ENCODE measurements around the gene EYS.
"Not testable (repeated sequence)": the region's sequence is repeated elsewhere in the genome, so short reads cannot be mapped to it uniquely, and the experiment has no call there.

Gene EYS

DNA sequence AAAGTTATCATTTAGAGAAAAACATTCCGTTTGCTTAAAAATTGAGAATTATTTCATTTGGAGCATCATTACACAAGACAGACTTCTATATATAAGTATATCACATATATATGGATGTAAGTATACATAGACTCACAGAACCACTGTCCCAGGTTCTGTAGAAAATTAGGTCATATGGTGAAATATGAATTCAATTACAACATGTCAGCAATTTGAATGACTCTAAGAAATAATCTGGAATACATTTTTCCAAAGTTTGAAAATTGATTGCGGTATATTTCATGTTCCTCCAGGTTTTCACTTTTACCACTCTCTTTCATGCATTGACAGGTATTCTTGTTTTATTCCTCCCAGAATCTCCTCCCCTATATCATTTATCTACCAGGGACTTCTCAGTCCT lies 1179.1 kb downstream of the EYS start:
- no peak for DNase-seq

DNA sequence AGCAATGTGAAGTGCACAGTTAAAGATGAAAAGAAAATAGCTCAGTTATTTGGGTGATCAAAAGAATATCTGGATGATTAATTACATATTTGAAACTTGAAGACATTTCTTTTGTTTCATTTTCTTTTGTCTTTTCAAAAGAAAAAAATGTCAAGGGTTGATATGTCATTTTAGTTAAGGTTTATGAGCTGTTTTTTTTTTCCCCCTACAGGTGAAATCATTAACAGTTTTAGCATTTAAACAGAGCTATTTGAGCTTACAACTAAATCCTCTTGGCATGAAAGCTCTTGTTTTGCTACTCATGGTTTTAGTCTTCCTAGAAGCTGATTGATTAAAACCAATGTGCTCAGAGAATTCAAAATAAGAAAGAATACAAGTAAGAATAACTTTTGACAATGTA lies 1184.2 kb downstream of the EYS start:
- DNase-seq: no peak

DNA sequence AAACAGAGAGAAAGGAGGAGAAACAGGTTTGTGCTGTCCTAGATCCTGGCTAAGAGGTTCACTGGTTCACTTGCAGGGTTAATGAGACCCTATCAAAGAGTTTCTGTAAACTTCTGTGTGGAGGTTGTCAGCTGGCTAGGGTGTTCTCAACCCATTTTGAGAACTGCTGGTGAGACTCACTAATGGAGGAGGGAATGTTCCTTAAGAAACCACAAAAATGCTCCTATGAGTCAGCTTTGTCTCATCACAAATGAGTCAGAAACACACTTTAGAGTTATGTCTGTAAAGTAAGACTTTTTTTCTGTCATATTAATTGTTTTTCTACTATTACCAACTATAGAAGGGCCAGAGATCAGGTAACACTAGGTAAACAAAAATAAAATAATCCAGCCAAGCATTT lies 1187.0 kb downstream of the EYS start:
- peak; percentile 89 for DNase-seq

DNA sequence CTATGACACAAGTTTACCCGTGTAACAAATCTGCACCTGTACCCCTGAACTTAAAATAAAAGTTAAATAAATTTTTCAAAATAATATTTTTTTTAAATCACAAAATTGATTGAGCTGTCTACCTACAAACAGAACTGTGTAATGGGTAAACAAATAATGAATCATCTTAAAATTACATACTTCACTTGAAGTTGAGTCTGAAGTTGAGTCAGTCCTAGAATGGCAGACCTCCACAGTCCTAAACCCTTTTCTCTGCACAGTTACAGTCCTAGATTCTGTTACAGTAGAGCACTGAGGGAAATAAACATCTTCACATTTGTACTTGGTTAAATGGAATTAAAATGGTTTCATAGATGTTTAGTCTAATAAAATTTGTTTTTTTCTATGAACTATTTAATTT lies 1190.6 kb downstream of the EYS start:
- DNase-seq: no peak

DNA sequence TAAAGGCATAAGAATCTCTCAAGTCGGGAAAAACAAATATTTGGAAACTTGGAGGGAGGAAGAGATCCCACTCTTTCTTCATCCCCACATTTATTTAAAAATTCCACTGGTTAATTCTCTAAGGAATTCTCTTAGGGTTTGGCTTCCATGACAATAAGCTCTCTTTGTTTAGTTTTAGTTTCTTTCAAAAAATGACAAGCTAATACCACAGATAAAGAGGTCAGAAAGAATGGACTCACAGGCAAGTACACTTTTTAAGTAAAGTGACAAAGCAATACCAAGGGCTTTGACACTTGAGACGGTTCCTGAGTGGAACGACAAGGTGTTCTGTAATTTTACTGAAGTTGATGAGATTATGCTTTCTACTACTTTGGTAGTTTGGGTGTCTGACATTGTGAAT lies 1199.4 kb downstream of the EYS start:
- no peak for DNase-seq

DNA sequence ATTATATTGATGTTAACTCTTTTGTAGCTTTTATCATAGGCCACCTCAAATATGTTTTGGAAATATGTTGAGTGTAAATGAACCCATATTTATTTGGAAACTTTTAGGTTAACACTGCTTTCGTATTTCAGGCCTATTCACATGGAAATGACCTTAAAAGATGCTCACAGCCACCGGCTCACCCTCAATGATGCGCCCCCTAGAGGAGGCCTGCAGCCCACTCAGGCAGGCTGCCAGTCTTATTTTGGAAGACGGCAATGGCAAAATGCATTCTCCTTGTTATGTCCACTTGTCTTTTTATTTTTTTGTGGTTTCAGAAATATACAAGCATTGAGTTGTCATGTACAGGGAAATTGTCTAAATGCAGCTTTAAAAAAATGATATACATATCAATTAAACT lies 1201.7 kb downstream of the EYS start:
- DNase-seq: no peak

DNA sequence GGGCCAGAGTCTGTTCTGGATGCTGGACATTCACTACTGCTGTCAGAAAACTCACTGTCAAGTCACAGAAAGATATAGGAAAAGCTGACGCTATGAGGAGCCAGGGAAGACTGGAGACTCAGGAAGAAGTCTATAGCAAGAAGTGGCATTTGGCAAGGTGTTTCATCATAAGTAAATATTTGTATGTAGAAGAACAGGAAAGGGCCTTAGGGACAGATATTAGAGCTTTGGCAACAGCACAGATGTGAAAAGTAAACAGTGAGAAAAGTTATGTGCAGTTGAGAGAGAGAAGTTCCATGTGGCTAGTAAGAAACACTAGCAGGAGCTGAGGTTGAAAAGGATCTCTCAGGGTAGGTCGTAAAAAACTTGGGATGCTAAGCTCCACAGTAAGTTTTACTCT lies 1202.5 kb downstream of the EYS start:
- no peak for DNase-seq

DNA sequence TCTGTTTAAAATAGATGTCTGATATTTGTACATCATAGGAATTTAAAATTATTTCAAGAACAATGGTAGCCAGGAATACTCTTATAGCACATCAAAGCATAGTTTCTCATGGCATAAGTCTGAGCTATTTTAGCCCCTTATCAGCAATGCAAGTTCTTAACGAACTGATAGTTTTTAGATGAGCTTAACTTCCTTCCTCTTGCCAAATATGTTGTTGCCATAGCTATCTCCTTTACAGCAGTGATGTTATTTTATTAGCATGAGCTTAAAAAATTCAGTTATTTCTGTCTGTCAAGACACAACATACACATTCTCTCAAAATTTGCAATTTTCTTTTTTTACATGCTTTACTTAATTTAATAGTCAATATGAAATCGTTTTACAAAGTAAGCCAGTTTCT lies 1204.2 kb downstream of the EYS start:
- peak; percentile 1 for DNase-seq

DNA sequence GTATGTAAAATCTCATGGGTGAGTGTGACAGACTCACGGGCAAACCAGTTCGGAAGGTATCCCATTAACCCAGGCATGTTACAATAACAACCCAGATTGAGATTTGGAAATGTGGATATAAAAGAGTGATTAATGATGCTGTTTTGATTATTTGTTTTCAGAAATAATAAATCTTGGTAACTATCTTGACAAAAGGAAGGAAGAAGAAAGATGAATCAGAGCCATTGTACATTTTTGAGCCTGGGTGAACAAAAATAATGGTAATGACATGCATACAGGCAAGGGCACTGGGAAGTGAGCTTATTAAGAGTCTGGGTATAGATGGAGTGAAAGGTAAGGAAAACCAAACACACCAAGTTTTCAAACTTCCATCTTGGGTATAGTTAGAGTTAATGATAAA lies 1209.4 kb downstream of the EYS start:
- no peak for DNase-seq

DNA sequence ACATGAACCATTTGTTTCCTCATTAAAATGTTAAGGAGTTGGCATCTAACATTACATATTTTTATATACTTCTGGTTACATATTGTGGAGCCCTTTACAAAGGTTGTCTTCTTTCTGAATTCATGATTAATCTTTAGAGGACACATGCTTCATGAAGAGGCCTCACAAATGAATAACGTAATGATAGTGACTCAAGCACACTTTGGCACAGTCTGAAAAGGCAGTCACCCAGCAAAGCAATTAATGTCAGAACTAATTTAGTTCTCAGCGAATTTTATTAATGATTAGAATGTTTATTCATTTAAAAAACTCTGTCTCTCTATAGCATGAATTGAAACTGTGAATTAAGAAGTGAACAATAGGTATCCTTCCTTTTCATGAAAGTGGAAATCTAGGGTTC lies 1217.3 kb downstream of the EYS start:
- no peak for DNase-seq

DNA sequence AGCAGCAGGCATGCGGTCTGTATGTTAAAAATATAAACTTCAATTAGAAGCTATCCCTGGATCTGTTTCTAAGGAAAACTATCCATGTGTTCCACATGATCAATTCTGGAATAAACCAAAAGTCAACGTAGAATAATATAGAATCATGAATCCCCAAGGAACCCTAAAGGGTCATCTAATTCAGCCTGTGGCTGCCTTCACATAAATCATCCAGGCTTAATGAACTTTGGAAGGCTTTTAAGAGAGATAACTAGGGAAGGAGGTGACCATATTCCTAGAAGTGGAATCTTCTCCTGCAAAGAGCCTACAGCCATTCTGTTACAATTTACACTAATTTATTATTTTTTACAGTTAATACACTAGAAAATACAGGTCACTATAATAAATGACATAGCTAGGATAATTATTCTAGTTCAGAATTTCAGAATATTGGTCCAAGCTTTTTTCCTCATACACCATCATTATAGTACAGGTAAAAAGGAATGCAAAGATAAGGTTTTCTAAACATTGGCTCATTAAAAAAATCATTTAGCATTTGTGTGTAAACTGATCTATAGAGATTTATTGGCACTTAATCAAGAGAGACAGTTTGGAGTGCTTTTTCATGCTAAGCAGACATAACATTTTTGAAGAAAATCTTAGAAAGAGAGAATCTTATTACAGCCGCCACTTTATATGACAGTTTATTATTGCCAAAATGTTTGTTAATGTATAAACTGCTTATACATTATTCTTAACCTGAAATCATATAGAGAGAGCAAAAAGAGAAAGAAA lies 1220.3 kb downstream of the EYS start:
- no peak for DNase-seq

DNA sequence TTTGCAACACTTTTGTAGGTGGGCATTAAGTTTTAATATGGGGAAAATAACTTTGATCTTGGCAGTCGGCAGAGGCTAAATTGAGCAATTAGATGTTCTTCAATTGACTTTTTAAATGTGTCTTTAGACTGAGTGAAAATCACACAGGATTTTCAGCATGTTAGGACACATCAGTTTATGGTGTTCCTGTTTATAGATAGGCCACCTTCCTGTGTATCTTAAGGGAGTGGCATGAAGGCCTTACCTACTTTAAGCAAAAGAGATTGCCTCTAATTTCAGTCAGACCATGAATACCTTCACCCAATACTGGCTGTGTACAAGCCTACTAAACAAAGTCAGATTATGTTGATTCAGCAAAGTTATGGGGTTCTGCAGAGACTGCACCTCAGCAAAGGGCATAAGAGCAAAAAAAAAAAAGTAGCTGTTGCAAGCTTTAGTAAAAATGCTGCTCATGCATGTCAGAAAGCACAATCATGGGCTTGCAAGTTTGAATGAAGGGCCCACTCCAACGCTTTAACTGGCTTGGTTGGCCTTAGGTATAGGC lies 1223.0 kb downstream of the EYS start:
- no peak for DNase-seq

DNA sequence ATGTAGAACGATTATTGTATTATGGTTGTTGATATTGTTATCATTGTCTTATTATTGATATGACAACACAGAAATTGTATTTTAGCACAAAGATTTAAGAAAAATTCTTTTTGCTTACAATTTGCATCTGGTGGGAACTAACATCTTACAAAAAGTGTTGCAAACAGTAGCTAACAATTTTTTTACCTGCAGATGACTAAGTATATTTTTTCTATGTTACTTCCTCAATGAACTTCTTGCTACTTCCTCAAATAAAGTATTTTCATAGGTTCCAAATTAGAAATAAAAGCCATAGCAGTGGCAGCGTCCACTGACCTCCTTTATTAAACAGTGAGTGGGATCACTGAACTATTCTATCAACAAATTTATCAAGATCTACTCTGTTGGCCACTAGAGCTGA lies 1224.4 kb downstream of the EYS start:
- no peak for DNase-seq

DNA sequence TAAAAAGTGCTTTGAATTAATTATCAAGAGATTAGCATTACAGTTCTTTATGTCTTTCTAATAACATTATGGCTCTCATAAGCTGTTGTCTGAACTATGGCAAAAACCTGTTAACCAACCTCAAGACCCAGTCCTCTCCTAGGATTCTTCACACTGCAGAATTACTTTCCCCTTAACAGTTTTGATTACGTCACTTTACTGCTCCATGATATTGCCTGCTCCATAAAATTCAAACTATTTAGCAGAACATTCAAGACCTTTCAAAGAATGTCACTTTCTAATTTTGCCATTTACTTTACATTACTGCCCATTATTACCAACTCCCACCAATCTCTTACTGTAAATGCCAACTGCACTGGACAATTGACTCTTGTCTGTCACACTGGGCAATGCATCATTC lies 1227.9 kb downstream of the EYS start:
- DNase-seq: no peak

DNA sequence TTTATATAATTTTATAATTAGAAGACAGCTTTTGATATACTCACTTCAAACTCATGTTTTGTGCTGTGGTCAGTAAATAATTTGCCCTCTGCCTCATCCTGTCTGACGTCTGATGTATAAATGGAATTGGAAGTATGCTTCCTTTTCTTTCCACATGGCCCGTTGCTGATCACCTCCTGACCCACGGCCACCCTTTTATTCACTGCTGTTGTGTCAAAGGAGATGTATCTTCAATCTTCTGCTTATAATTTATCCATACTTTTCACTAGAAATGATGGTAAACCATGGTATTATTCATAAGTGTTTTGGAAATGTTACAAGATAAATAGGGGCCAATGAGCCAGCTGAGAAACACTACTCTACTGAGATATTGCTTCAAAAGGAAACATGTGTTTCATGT lies 1229.6 kb downstream of the EYS start:
- no peak for DNase-seq

DNA sequence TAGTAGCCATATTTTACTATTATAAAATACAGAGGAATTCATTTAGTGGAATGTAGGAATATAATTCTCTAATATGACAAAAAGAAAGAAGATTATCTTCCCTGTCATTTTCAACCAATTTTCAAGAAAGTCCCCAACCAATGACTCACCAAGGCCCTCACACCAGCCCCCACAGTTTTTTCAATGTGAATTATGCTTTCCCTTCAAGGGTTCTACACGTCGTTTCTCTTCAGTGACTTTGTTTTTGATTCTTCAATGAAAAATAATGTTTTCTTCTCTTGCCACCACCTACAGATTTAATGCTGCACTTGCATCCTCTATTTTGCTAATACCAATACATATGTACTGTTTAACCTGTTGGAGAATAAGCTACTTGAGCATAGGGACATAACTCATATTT lies 1230.1 kb downstream of the EYS start:
- no peak for DNase-seq

DNA sequence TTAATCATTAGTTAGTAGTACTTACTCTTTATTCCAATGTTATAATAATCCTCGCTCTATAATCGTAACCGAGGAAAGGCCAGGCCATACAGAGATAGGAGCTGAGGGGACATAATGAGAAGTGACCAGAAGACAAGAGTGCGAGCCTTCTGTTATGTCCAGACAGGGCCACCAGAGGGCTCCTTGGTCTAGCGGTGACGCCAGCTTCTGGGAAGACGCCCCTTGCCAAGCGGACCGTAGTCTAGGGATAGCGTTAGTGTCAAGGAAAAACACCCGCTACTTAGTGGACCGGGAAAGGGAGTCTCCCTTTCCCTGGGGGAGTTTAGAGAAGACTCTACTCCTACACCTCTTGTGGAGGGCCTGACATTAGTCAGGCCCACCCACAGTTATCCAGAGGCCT lies 1237.6 kb downstream of the EYS start:
- DNase-seq: not testable (repeated sequence)

DNA sequence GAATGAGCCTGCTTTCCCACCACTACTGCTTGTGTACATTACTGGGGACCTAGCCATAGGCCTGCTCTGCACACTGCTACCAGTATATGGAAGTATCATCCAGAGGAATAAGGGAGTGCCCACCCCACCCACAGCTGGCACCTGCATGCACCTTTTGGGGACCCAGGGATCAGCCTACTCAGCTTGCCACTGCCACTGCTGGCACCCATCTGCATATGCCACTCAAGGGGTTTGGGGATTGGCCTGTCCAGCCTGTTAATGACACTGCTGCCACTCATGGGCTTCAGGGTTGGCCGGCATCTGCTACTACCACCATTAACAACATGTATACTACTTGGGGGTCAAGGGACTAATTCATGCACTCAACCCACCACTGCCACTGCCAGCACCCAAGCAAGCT lies 1239.4 kb downstream of the EYS start:
- no peak for DNase-seq

DNA sequence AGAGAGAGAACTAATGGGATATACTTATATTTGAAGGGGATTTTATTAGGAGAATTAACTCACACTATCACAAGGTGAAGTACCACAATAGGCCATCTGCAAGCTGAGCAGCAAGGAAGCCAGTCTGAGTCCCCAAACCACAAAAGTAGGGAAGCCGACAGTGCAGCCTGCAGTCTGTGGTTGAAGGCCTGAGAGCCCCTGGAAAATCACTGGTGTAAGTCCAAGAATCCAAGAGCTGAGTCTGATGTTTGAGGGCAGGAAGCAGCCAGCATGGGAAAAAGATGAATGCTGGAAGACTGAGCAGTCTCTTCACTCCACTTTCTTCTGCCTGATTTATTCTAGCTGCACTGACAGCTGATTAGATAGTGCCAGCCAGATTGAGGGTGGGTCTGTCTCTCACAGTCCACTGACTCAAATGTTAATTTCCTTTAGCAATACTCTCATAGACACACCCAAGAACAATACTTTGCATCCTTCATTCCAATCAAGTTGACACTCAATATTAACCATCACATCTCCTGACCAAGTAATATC lies 1247.5 kb downstream of the EYS start:
- peak; percentile 3 for DNase-seq

DNA sequence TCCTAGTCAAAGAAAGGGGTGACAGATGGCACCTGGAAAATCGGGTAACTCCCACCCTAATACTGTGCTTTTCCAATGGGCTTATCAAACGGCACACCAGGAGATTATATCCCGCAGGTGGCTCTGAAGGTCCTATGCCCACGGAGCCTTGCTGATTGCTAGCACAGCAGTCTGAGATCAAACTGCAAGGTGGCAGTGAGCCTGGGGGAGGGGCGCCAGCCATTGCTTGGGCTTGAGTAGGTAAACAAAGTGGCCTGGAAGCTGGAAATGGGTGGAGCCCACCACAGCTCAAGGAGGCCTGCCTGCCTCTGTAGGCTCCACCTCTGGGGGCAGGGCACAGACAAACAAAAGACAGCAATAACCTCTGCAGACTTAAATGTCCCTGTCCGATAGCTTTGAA lies 1258.9 kb downstream of the EYS start:
- DNase-seq: not testable (repeated sequence)

DNA sequence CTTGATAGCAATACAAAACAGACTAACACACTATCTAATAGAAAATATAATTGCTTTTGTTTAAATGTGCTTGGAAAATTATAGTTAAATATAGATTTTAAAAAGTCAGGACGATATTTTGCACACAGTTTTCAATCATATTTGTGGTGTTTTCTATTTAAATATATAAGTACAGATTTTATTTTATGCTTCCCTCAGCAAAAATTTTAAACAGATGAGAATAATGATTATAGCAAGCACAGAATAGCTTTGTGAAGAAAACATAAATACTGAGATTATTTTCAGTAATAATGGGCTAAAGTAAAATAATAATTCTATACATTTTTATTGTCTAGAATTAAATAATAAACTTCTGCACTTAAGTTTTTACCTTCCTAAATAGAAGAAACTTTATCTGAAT lies 1262.0 kb downstream of the EYS start:
- DNase-seq: no peak

DNA sequence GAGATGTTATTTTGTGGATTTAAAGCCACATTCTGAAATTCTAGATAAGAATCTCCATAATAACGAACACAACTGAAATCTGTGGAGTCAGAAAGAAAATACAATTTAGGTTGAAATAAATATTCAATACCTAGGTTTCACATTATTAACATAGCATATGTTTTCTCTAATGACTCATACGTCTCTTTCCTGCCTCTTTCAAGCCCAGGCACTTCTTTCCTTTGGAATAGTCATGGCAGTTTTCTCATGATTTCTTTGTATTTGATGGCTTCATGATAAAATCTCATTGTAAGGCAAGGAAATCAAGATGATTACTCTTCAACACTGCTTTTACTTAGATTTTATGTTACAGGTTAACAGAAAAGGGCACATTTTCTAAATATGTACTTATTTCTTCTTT lies 1267.8 kb downstream of the EYS start:
- DNase-seq: peak; percentile 8

DNA sequence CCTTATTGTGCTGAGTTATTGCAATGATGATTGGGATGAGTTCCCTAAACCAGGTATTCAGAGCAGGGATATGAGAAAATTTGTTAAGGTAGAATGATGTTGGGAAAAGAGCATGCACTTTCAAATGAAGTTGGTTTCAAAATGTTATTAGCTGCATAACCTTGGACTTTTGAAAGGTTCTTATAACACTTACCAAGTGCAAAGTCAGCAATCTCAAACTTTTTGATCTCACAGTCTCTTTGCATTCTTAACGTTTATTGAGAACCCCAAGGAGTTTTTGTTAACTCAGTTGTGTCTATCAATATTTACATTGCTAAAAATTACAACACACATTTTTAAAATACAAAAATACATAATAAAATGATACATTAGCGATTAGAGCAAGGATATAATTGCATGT lies 1269.0 kb downstream of the EYS start:
- DNase-seq: no peak

DNA sequence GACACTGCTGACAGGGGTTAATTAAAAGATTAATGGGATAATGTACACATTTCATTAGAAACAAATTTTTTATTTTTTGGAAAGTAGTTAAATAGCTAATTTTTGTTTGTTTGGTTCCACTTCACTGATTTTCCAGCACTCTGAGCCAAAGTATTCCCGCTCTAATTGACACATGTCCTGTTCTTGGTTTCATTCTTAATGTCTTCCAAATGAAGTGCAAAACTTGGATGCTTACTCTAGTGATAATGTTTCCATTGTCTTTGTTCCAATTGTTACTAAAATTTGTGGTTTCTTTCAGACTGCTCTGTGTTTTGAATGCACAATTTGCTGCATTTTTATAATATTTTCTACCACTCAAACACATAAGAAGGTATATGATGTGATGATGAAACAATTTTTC lies 1277.1 kb downstream of the EYS start:
- DNase-seq: no peak

DNA sequence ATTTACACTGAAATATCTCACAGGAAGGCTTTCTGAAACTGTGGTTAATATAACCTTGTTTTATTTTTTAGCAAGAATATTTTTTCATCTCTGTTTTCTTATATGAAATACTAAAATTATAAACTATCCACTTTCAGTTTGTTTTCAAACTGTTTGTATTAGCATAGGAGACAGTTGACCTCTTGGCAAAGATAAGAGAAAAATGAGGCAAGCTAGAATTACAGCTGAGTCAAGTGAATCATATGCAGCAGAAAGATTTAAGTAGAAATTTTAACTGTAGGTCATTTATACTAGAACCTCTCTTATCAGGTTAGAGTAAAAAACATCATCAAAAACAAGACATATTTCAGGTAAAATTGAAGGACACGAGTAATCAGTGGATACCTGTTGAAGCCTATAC lies 1278.8 kb downstream of the EYS start:
- DNase-seq: peak; percentile 13

Data from NCI-H226 (cell line).